Rectal smooth muscle tissue (tissue), 1 donor: Measurements from ENCODE around the gene PTEN.

Experiments used
- H3K27ac ChIP-seq: one replicate; pipeline ENCODE4 v1.7.0; 2013; ENCODE audit warnings: low read depth, low read length, inconsistent platforms
- H3K27me3 ChIP-seq: one replicate; pipeline ENCODE4 v1.7.0; 2013; ENCODE audit warnings: low read length; ENCODE audit not compliant: control insufficient read depth, insufficient read depth
- H3K36me3 ChIP-seq: one replicate; pipeline ENCODE4 v1.7.0; 2013; ENCODE audit warnings: low read length; ENCODE audit not compliant: control insufficient read depth, insufficient read depth
- H3K4me1 ChIP-seq: one replicate; pipeline ENCODE4 v1.7.0; 2013; ENCODE audit warnings: low read length; ENCODE audit not compliant: control insufficient read depth, insufficient read depth
- H3K4me3 ChIP-seq: one replicate; pipeline ENCODE4 v1.7.0; 2013; ENCODE audit warnings: low read length
- H3K9ac ChIP-seq: one replicate; pipeline ENCODE4 v1.7.0; 2013; ENCODE audit warnings: low read length

The PTEN gene

GRCh38 chr10:87942884-87943527 lies 79.6 kb downstream of the PTEN start:
- Histone ChIP-seq H3K27me3 (no peaks in the 10 kb centered on the region), H3K27ac (no peak overlapping the region), H3K36me3 (no peaks in the 10 kb centered on the region), H3K9ac (no peak overlapping the region), H3K4me3 (no peak overlapping the region), H3K4me1 (no peaks in the 10 kb centered on the region)

DNA sequence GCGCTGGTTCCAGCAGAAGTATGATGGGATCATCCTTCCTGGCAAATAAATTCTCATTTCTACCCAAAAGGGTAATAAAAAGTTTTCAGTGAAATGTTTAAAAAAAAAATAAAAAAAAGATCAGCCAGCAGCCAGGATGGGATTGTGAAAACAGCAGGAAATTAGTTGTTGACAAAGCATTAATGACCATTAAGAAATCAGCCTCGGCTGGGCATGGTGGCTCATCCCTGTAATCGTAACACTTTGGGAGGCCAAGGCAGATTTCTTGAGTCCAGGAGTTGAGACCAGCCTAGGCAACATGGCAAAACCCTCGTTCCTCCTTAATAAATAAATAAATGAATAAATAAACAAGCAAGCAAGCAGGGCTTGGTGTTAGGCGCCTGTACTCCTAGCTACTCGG lies 82.6 kb downstream of the PTEN start:
- H3K9ac ChIP-seq = no peak overlapping the region
- no peaks in the 10 kb centered on the region for H3K4me1 ChIP-seq
- H3K27ac ChIP-seq = no peak overlapping the region
- H3K27me3 ChIP-seq = no peaks in the 10 kb centered on the region
- H3K4me3 ChIP-seq = no peak overlapping the region
- no peaks in the 10 kb centered on the region for H3K36me3 ChIP-seq

DNA sequence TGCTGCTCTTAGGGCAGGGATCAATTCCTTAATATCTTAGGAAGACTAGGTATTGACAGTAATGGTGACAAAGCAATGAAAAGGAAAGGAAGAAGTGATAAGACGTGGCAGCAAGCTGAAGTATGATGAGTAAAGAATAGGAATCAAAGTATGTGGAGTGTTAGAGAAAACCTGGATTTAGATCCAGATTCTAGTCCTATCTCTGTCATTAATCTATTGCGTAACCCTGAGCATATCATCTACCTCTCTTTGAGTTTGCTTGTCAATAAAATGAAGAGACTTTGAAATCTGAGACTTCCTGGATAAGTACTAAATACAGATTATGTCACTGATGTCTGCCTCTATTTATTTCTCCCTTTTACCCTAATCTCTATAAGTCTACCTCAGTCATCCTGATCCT lies 89.2 kb downstream of the PTEN start:
- Histone ChIP-seq H3K4me3 (no peak overlapping the region), H3K27me3 (no peaks in the 10 kb centered on the region), H3K36me3 (peaks cover 6% of the 10 kb centered on the region), H3K27ac (no peak overlapping the region), H3K9ac (no peak overlapping the region), H3K4me1 (no peaks in the 10 kb centered on the region)

GRCh38 chr10:87956055-87956454 lies 92.6 kb downstream of the PTEN start:
- Histone ChIP-seq H3K4me3 (no peak overlapping the region), H3K4me1 (no peaks in the 10 kb centered on the region), H3K9ac (no peak overlapping the region), H3K27ac (no peak overlapping the region), H3K36me3 (peaks cover 6% of the 10 kb centered on the region), H3K27me3 (no peaks in the 10 kb centered on the region)

DNA sequence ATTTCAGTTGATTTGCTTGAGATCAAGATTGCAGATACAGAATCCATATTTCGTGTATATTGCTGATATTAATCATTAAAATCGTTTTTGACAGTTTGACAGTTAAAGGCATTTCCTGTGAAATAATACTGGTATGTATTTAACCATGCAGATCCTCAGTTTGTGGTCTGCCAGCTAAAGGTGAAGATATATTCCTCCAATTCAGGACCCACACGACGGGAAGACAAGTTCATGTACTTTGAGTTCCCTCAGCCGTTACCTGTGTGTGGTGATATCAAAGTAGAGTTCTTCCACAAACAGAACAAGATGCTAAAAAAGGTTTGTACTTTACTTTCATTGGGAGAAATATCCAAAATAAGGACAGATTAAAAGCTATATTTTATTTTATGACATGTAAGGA lies 94.3 kb downstream of the PTEN start:
- Histone ChIP-seq H3K9ac (no peak overlapping the region), H3K4me1 (peaks cover 2% of the 10 kb centered on the region), H3K27ac (no peak overlapping the region), H3K36me3 (peaks cover 6% of the 10 kb centered on the region), H3K27me3 (no peaks in the 10 kb centered on the region), H3K4me3 (no peak overlapping the region)

GRCh38 chr10:87960230-87960629 lies 96.8 kb downstream of the PTEN start:
- no peak overlapping the region for H3K9ac ChIP-seq
- peaks cover 2% of the 10 kb centered on the region for H3K4me1 ChIP-seq
- no peak overlapping the region for H3K27ac ChIP-seq
- H3K4me3 ChIP-seq = no peak overlapping the region
- H3K27me3 ChIP-seq = no peaks in the 10 kb centered on the region
- H3K36me3 ChIP-seq = peaks cover 6% of the 10 kb centered on the region

DNA sequence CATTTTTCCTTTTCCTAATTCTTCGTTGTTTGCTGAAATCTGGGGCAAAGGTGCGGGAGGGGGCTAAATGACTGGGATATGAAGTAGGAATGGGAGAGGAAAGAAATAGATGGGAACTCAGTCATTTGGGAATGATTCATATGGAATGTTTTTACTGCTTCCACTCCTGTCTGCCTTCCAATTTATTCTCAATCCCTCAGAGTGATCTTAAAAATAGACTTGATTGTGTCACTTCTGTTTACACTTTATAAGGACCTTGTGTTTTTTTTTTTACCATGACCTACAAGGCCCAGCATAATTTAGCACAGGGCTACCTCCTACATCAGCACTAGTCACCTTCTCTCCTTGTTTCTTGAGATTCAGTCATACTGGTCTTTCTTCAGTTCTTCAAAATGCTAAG lies 97.9 kb downstream of the PTEN start:
- Histone ChIP-seq H3K27ac (no peak overlapping the region), H3K36me3 (peaks cover 3% of the 10 kb centered on the region), H3K9ac (no peak overlapping the region), H3K27me3 (no peaks in the 10 kb centered on the region), H3K4me3 (no peak overlapping the region), H3K4me1 (peaks cover 2% of the 10 kb centered on the region)

- Histone ChIP-seq H3K27me3 (no peaks in the 10 kb centered on the region), H3K36me3 (peaks cover 3% of the 10 kb centered on the region), H3K4me1 (no peaks in the 10 kb centered on the region), H3K9ac (no peak overlapping the region), H3K27ac (no peak overlapping the region), H3K4me3 (no peak overlapping the region)
Observed at GRCh38 chr10:87966459-87966858, 103.0 kb downstream of the PTEN start.

GRCh38 chr10:87973635-87974034 lies 110.2 kb downstream of the PTEN start:
- no peak overlapping the region for H3K4me3 ChIP-seq
- no peak overlapping the region for H3K27ac ChIP-seq
- H3K27me3 ChIP-seq = no peaks in the 10 kb centered on the region
- no peaks in the 10 kb centered on the region for H3K4me1 ChIP-seq
- H3K9ac ChIP-seq = no peak overlapping the region
- no peaks in the 10 kb centered on the region for H3K36me3 ChIP-seq

DNA sequence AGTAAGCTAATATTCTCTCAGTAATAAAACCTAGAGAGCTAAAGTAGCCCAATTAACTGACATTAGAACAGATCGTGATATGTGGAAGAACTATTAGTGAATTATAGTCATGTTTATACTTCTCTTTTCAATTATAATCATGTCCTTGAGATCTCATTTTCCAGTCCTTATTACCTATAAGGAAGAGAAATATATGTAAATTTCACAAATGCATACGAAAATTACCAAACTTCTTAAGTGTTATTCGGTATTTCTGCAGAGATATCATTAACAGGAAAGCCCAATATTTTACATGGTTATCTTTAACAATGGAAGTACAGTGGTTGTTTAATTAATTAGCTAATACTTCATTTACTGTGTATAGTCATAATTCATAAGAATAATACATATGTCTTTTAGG lies 110.7 kb downstream of the PTEN start:
- Histone ChIP-seq H3K36me3 (no peaks in the 10 kb centered on the region), H3K27me3 (no peaks in the 10 kb centered on the region), H3K27ac (no peak overlapping the region), H3K9ac (no peak overlapping the region), H3K4me1 (no peaks in the 10 kb centered on the region), H3K4me3 (no peak overlapping the region)

- Histone ChIP-seq H3K9ac (no peak overlapping the region), H3K4me3 (no peak overlapping the region), H3K27me3 (no peaks in the 10 kb centered on the region), H3K4me1 (no peaks in the 10 kb centered on the region), H3K27ac (no peak overlapping the region), H3K36me3 (no peaks in the 10 kb centered on the region)
Observed at GRCh38 chr10:87974769-87975168, 111.3 kb downstream of the PTEN start.

DNA sequence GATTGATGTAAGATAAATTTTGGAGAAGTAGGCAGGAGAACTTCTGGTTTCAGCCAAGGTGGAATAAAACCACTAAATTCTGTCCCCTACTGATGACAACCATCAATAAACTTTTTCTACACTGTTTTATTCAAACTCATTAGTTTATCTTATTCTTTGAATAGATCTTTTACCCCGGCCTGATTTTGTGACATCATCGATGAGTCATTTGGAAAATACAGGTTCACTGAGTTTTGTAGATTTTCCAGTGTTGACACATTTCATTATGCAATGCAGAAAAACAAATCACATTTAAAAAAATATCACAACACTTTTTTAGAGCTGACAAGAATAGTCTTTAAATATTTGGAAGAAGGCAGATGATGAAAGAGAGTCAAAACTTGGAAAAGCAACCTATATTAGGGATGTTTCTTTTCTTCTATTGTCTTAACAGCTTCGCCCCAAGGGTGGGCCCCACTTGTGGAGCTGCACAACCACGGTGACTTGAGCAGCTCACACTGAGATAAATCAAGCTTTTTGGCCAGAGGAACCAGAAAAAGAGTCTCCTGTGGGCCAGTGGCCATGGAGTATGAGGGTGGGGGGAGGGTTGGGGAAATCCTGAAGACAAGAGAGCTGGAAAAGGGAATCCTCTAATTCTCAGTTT lies 112.8 kb downstream of the PTEN start:
- Histone ChIP-seq H3K27me3 (no peaks in the 10 kb centered on the region), H3K4me1 (no peaks in the 10 kb centered on the region), H3K36me3 (no peaks in the 10 kb centered on the region), H3K4me3 (no peak overlapping the region), H3K9ac (no peak overlapping the region), H3K27ac (no peak overlapping the region)

DNA sequence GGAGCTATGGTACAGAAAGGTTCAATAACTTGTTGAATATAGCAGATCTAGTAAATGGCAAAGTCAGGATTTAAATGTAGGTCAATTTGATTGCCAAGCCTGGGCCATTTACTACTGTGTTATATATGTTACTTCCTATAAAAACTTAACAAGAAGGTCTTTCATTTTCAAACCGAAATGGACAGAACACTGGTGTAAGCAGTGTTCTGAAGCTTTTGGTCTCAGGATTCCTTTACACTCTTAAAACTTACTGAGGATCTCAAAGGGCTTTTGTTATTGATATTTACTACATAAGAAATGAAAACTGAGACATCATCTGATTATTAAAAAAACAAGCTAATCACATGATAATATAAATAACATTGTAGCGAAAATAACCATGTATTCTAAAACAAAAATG lies 114.7 kb downstream of the PTEN start:
- Histone ChIP-seq H3K27ac (no peak overlapping the region), H3K4me1 (no peaks in the 10 kb centered on the region), H3K9ac (no peak overlapping the region), H3K4me3 (no peak overlapping the region), H3K36me3 (no peaks in the 10 kb centered on the region), H3K27me3 (no peaks in the 10 kb centered on the region)
